Measurements from ENCODE around the gene TRIM3.
A peak's percentile ranks its signal among the peaks of the same experiment; 100 is the strongest.

Gene TRIM3

GRCh38 chr11:6480299-6480914 is 6.7 kb upstream of the TRIM3 start:
- no peak for DNase-seq

GRCh38 chr11:6476571-6476970 is 2.8 kb upstream of the TRIM3 start:
- DNase-seq = no peak

GRCh38 chr11:6475936-6476335 is 2.2 kb upstream of the TRIM3 start:
- DNase-seq = no peak

- DNase-seq = no peak
Observed at GRCh38 chr11:6474806-6475500, 1.2 kb upstream of the TRIM3 start.

GRCh38 chr11:6474413-6474792 is 662 bp upstream of the TRIM3 start:
- no peak for DNase-seq

GRCh38 chr11:6472934-6473333 is 807 bp downstream of the TRIM3 start:
- no peak for DNase-seq

GRCh38 chr11:6469599-6469998 is 4.1 kb downstream of the TRIM3 start:
- DNase-seq = no peak

GRCh38 chr11:6468712-6469495 is 4.8 kb downstream of the TRIM3 start:
- DNase-seq = peak; percentile 52

- no peak for DNase-seq
Observed at GRCh38 chr11:6459099-6459450, 14.7 kb downstream of the TRIM3 start.

- no peak for DNase-seq
Observed at GRCh38 chr11:6458352-6459098, 15.2 kb downstream of the TRIM3 start.

GRCh38 chr11:6457581-6458320 is 16.0 kb downstream of the TRIM3 start:
- no peak for DNase-seq

- DNase-seq = no peak
Observed at GRCh38 chr11:6456361-6457073, 17.2 kb downstream of the TRIM3 start.

- DNase-seq = peak; percentile 69
Observed at GRCh38 chr11:6455070-6455469, 18.7 kb downstream of the TRIM3 start.

GRCh38 chr11:6453152-6453551 is 20.6 kb downstream of the TRIM3 start:
- no peak for DNase-seq

GRCh38 chr11:6452219-6452618 is 21.5 kb downstream of the TRIM3 start:
- DNase-seq = no peak

- no peak for DNase-seq
Observed at GRCh38 chr11:6448574-6448973, 25.2 kb downstream of the TRIM3 start.

GRCh38 chr11:6443269-6444003 is 30.3 kb downstream of the TRIM3 start:
- peak; percentile 36 for DNase-seq

- no peak for DNase-seq
Observed at GRCh38 chr11:6442441-6442840, 31.3 kb downstream of the TRIM3 start.

- DNase-seq = no peak
Observed at GRCh38 chr11:6440906-6441358, 32.8 kb downstream of the TRIM3 start, which contains the start of gene HPX. Gene HPX (minus strand): TSS chr11:6440987. CDS start chr11:6440963, 24 bp downstream.

GRCh38 chr11:6438979-6439571 is 34.7 kb downstream of the TRIM3 start:
- peak; percentile 76 for DNase-seq

GRCh38 chr11:6437993-6438392 is 35.7 kb downstream of the TRIM3 start:
- no peak for DNase-seq
